WERI-Rb-1 (cell line): ENCODE results near the gene PBX1.

ENCODE experiments used
- DNase-seq: peaks from one replicate; pipeline ENCODE4 v3.0.0-alpha.2; 2020
- H3K27ac ChIP-seq: fragments of 250-450 bp; sonication (Bioruptor Pico); 2 replicates; pipeline ENCODE4 v1.5.1; 2020; ENCODE audit warnings: mild to moderate bottlenecking, moderate library complexity
- H3K27me3 ChIP-seq: fragments of 250-450 bp; sonication (Bioruptor Pico); 2 replicates; pipeline ENCODE4 v1.5.1; 2021; ENCODE audit warnings: mild to moderate bottlenecking, low read depth, moderate library complexity; ENCODE audit not compliant: insufficient read depth, severe bottlenecking
- H3K36me3 ChIP-seq: fragments of 250-450 bp; sonication (Bioruptor Pico); 2 replicates; pipeline ENCODE4 v1.5.1; 2020; ENCODE audit warnings: mild to moderate bottlenecking, moderate library complexity
- H3K4me3 ChIP-seq: 2 replicates; pipeline ENCODE4 v1.5.1; 2011; ENCODE audit warnings: low read depth, mild to moderate bottlenecking, control low read depth, low read length
- H3K9me3 ChIP-seq: fragments of 250-450 bp; sonication (Bioruptor Pico); 2 replicates; pipeline ENCODE4 v1.5.1; 2021; ENCODE audit warnings: mild to moderate bottlenecking, moderate library complexity; ENCODE audit not compliant: severe bottlenecking
- TF ChIP-seq, protein P1 (sequence below): IDR thresholded peaks from 2 replicates; pipeline ENCODE4 v1.5.1; 2011; ENCODE audit warnings: low read depth, mild to moderate bottlenecking, control low read depth, inconsistent platforms, low read length

PBX1 gene

DNA sequence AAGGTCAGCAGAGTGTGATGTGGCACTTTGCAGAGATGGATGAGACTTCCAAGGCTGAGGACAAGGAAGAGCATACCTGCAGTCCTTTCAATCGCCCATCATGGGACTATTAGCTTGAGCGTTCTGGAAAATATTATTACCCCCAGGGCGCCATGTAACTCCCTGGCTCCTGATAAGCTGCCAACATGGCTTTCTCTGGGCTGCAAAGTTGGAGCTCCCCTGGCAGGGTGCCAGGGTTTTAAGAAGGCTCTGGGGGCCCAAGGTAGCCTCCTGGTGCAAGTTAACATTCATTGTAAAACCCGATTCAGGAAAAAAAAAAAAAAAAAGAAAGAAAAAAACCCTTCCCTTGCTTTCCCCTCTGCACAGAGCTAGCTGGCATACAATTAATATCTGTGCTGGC is 196.7 kb downstream of the PBX1 start:
- no peaks in the 10 kb centered on the region for H3K36me3 ChIP-seq
- DNase-seq, result no peak
- no peaks in the 10 kb centered on the region for H3K27me3 ChIP-seq
- TF ChIP-seq, protein P1, sequence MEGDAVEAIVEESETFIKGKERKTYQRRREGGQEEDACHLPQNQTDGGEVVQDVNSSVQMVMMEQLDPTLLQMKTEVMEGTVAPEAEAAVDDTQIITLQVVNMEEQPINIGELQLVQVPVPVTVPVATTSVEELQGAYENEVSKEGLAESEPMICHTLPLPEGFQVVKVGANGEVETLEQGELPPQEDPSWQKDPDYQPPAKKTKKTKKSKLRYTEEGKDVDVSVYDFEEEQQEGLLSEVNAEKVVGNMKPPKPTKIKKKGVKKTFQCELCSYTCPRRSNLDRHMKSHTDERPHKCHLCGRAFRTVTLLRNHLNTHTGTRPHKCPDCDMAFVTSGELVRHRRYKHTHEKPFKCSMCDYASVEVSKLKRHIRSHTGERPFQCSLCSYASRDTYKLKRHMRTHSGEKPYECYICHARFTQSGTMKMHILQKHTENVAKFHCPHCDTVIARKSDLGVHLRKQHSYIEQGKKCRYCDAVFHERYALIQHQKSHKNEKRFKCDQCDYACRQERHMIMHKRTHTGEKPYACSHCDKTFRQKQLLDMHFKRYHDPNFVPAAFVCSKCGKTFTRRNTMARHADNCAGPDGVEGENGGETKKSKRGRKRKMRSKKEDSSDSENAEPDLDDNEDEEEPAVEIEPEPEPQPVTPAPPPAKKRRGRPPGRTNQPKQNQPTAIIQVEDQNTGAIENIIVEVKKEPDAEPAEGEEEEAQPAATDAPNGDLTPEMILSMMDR, result no peak
- no peak overlapping the region for H3K4me3 ChIP-seq
- no peak overlapping the region for H3K27ac ChIP-seq
- H3K9me3 ChIP-seq, result no peaks in the 10 kb centered on the region

DNA sequence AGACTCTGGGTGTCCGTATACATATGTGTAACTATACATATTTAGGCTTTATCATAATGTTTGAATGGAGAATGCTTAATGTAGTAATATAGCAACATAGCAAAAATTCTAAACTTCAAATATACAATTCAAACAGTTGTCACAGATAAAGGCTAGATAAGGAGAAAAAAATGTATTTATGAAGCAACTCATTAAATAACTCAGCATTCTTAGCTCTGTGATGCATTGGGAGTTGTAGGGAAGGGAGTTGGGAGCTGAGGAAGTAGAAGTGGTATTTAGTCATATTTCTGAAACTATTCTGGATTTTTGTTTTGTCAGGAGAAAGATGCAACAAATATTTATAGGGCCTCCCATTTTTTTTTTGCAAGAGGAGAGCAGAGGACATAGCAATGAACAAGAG is 197.8 kb downstream of the PBX1 start:
- no peak overlapping the region for H3K27ac ChIP-seq

DNA sequence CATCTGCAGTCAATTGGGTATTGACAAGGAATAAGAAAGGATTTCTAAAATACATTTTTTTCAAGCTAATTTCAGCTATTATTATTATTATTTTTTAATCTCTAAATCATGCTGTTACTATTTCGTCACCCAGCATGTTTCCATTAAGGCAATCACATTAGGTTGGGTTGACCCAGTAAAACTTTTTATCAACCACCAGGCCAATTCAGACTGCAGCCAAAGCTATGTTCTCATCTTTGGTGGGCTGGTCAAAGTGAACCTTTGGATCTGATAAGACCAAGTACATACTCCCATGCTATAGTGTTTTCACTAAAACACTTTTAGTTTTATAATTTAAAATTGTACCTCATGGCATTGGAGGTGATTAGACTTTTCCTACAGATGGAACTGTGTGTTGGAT is 198.6 kb downstream of the PBX1 start:
- TF ChIP-seq, protein P1, result no peak
- Histone ChIP-seq H3K36me3 (no peaks in the 10 kb centered on the region), H3K9me3 (no peaks in the 10 kb centered on the region), H3K27me3 (no peaks in the 10 kb centered on the region), H3K4me3 (no peak overlapping the region), H3K27ac (no peak overlapping the region)
- DNase-seq, result no peak

More for the DNA sequence above, 197.8 kb downstream of the PBX1 start:
- TF ChIP-seq, protein P1, result no peak
- no peaks in the 10 kb centered on the region for H3K9me3 ChIP-seq
- no peak for DNase-seq
- no peaks in the 10 kb centered on the region for H3K36me3 ChIP-seq
- no peaks in the 10 kb centered on the region for H3K27me3 ChIP-seq
- no peak overlapping the region for H3K4me3 ChIP-seq

DNA sequence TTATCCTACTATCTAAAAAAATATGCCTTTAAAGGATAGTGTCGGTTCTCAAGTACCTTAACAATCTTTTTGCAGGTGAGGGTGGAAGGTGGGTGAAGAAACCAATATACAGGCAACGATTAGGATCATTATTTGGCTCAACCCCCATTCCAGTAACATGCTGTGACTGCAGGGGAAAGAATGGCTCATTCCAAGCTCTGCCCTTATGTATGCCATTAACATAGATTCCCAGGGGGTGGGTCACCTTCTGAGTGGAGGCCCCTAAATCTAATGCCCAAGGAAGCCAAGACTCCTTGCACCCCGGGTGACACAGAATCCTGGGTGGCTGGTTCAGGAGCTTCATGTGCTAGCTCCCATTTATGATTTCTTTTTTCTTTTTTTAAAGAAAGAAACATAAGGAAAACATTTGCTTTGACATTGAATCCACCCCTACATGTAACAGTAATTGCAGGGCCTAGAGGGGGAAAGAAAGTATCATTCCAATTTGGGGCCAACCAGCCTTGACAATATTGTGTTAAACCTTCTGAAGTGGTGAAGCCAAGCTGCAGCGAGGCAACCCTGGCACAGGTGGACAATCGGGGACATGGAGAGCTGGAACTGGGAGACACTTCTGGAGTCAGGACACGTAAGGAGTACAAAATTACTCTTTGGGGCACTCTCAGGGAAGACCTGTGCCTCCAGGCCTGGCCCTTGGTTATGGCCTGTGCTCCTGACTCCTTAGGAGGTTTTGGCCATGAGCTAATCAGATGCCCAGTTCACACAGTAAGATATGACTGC is 200.3 kb downstream of the PBX1 start:
- no peaks in the 10 kb centered on the region for H3K9me3 ChIP-seq
- H3K27ac ChIP-seq, result no peak overlapping the region
- no peak overlapping the region for H3K4me3 ChIP-seq
- no peaks in the 10 kb centered on the region for H3K27me3 ChIP-seq
- H3K36me3 ChIP-seq, result no peaks in the 10 kb centered on the region
- TF ChIP-seq, protein P1, result no peak
- DNase-seq, result no peak

DNA sequence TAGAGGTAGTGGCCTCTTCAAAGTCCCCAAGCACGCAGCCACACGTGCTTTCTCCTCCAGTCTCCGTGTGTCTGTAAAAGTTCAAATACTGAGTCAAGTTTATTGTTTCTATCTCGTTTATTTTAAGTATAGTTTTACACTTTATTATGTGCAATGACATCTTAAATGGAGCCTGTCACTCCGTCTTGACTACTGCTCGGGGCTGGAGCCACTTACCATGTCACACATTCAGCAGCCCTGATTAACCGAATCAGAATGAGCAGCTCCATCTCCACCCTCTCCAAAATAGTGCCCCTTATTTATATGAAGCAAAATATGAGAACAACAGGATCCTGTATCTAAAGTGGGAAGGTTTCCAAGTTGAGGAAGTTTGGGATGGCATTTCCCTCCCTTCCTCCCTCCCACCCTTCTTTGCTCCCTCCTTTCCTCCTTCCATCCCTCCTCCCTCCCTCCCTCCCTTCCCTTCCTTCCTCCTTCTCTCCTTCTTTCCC is 201.0 kb downstream of the PBX1 start:
- no peak overlapping the region for H3K4me3 ChIP-seq
- TF ChIP-seq, protein P1, result no peak
- H3K27ac ChIP-seq, result no peak overlapping the region
- H3K27me3 ChIP-seq, result no peaks in the 10 kb centered on the region
- H3K36me3 ChIP-seq, result no peaks in the 10 kb centered on the region
- no peak for DNase-seq
- H3K9me3 ChIP-seq, result no peaks in the 10 kb centered on the region

DNA sequence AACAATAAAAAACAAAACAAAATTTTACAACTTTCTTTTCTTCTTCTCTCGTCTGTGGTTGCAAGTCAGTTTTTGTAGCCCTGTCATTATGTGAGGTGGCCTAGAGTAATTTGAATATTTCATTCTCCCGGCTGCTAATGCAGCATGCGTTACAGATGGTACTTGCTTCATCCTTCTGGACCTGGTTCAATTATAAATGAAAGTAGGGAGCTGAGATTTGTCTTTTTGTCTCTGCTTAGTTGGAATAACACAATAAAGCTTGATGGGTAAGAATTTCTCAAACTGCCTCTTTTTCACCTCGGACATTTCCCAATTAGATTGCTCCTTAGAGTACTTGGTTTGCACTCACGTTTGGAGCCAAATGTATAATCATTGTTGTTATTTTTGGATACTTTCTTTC is 201.6 kb downstream of the PBX1 start:
- no peak for DNase-seq
- Histone ChIP-seq H3K27ac (no peak overlapping the region), H3K36me3 (no peaks in the 10 kb centered on the region), H3K27me3 (no peaks in the 10 kb centered on the region), H3K9me3 (no peaks in the 10 kb centered on the region), H3K4me3 (no peak overlapping the region)
- TF ChIP-seq, protein P1, result no peak
